ENCODE data around the gene FYCO1.

DNA sequence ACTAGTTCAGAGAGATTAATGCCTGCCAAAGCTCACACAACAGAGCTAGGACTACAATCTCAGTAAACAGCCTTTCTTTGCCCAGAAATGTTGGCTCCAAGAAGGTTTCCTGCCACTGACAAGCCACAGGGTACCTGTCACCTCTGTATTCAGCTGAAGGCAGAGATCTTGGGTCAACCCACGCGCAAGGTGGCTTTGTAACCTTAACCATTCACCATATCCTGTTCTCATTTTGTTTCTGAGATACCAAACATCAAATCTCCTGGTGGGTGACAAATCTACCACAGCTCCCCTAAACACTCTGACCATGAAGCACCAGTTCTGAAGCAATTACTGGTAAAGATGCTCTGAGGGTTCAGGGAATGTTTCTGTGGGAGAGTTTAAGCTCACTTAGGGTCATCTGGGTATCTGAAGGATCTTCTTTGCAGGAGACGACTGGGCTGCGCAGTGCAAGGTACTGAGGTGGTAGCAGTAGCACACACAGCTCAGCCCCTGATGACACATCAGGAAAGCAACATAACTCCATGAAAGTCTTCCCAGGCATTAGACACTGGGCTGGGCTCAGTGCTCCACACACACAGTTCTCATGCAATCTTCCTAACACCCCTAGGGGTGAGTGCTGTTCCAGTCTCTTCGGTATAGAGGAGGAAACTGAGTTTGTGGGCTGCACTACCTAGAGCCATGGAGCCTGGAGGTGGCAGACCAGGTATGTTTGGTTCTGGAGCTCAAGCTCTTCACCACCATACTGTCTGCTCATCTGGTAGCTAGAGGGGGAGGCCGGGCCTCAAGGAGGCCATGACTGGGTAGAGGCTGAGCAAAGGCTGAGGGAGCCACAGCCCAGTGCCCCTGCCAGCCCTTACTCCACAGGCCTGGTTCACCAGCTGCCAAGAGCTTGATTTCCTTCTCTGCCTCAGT lies 44.7 kb downstream of the FYCO1 start:
- TF ChIP-seq RAD21 (IDR thresholded peaks at IDR 0.05; ENCODE audit: low read depth): no peak
- no peak for TF ChIP-seq YY1 (IDR thresholded peaks at IDR 0.05; ENCODE audit: low read depth)
- no peak for TF ChIP-seq EP300 (IDR thresholded peaks at IDR 0.05; ENCODE audit: borderline replicate concordance)
- TF ChIP-seq, protein P1, sequence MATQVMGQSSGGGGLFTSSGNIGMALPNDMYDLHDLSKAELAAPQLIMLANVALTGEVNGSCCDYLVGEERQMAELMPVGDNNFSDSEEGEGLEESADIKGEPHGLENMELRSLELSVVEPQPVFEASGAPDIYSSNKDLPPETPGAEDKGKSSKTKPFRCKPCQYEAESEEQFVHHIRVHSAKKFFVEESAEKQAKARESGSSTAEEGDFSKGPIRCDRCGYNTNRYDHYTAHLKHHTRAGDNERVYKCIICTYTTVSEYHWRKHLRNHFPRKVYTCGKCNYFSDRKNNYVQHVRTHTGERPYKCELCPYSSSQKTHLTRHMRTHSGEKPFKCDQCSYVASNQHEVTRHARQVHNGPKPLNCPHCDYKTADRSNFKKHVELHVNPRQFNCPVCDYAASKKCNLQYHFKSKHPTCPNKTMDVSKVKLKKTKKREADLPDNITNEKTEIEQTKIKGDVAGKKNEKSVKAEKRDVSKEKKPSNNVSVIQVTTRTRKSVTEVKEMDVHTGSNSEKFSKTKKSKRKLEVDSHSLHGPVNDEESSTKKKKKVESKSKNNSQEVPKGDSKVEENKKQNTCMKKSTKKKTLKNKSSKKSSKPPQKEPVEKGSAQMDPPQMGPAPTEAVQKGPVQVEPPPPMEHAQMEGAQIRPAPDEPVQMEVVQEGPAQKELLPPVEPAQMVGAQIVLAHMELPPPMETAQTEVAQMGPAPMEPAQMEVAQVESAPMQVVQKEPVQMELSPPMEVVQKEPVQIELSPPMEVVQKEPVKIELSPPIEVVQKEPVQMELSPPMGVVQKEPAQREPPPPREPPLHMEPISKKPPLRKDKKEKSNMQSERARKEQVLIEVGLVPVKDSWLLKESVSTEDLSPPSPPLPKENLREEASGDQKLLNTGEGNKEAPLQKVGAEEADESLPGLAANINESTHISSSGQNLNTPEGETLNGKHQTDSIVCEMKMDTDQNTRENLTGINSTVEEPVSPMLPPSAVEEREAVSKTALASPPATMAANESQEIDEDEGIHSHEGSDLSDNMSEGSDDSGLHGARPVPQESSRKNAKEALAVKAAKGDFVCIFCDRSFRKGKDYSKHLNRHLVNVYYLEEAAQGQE (IDR thresholded peaks at IDR 0.05; ENCODE audit: low read depth): no peak
